Kidney tubule cell (primary cell): ENCODE data around the gene PCDHGA1.

Experiments
- DNase-seq: peaks from one replicate; pipeline ENCODE4 v3.0.0-alpha.2; 2018; ENCODE audit warnings: low spot score

Gene PCDHGA1

GRCh38 chr5:141441571-141442170, 111.4 kb downstream of the PCDHGA1 start:
- DNase-seq = no peak

GRCh38 chr5:141465351-141465750, 135.0 kb downstream of the PCDHGA1 start:
- peak; percentile 33 for DNase-seq

- DNase-seq = peak; percentile 96
Measured at GRCh38 chr5:141475625-141476131, 145.4 kb downstream of the PCDHGA1 start, which contains the start of gene PCDHGC3. TSS of gene PCDHGC3 (plus strand) at chr5:141475966. CDS start at chr5:141476117, 151 bp downstream.

- peak; percentile 76 for DNase-seq
Measured at GRCh38 chr5:141476132-141476911, 146.0 kb downstream of the PCDHGA1 start.

GRCh38 chr5:141477044-141477575, 146.8 kb downstream of the PCDHGA1 start:
- no peak for DNase-seq

- no peak for DNase-seq
Measured at GRCh38 chr5:141477815-141478214, 147.5 kb downstream of the PCDHGA1 start.

- peak; percentile 58 for DNase-seq
Measured at GRCh38 chr5:141478321-141478945, 148.1 kb downstream of the PCDHGA1 start.

GRCh38 chr5:141479776-141480175, 149.5 kb downstream of the PCDHGA1 start:
- no peak for DNase-seq

GRCh38 chr5:141483902-141484301, 153.6 kb downstream of the PCDHGA1 start:
- DNase-seq = no peak

- DNase-seq = no peak
Measured at GRCh38 chr5:141484310-141484640, 154.0 kb downstream of the PCDHGA1 start.

GRCh38 chr5:141484641-141485311, 154.5 kb downstream of the PCDHGA1 start, which contains the start of gene PCDHGC4:
TSS of gene PCDHGC4 (plus strand) at chr5:141485030. CDS start at chr5:141485174, 144 bp downstream.
- DNase-seq = no peak

GRCh38 chr5:141485321-141486055, 155.2 kb downstream of the PCDHGA1 start:
- peak; percentile 48 for DNase-seq

- DNase-seq = no peak
Measured at GRCh38 chr5:141486091-141486490, 155.8 kb downstream of the PCDHGA1 start.

GRCh38 chr5:141487131-141487530, 156.8 kb downstream of the PCDHGA1 start:
- DNase-seq = no peak

GRCh38 chr5:141488591-141489561, 158.6 kb downstream of the PCDHGA1 start, which contains the start of gene PCDHGC5:
TSS of gene PCDHGC5 (plus strand) at chr5:141489081. CDS start at chr5:141489241, 160 bp downstream.
- peak; percentile 81 for DNase-seq

GRCh38 chr5:141489841-141490240, 159.5 kb downstream of the PCDHGA1 start:
- DNase-seq = no peak

- no peak for DNase-seq
Measured at GRCh38 chr5:141490271-141490670, 160.0 kb downstream of the PCDHGA1 start.

- DNase-seq = no peak
Measured at GRCh38 chr5:141490771-141491170, 160.5 kb downstream of the PCDHGA1 start.

- DNase-seq = no peak
Measured at GRCh38 chr5:141491323-141492167, 161.2 kb downstream of the PCDHGA1 start.
